Measurements from ENCODE around the gene SHH.

Gene SHH

DNA sequence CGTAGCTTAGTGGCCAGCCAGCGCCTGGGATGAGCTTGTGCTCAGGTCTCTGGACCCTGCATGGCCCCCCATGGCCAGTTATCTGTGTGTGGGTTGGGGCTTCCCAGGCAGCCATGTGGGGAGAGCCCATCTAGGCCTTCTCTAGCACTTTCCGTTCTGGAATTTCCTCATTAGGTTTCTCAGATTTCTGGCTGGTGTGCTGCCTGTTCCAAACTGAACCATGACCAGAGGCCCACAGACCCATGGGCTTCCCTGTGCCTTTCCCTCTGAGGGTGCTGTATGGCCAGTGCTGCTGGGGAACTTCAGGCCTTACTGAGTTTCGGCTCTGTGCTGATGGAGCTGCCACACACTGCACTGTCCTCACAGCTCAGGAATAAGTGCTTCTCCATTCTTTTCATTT, 50.2 kb downstream of the SHH start:
- DNase-seq = no peak

DNA sequence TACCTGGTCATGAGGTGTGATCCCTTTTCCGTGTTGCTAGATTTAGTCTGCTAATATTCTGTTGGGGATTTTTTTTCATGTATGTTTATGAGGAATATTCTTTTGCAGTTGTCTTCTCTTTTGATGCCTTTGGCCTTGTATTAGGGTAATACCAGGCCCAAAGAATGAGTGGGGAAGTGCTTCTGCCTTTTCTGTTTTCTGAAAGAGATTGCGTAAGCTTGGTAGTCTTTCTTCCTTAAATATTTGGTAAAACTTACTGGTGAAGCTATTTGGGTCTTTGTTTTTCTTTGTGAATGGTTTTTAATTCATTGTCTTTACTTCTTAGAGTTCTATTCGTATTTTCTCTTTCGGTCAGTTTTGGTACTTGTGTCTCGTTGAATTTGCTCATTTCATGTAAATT, 51.1 kb downstream of the SHH start:
- no peak for DNase-seq

- DNase-seq = no peak
Measured at GRCh38 chr7:155759740-155760430, 52.4 kb downstream of the SHH start.

DNA sequence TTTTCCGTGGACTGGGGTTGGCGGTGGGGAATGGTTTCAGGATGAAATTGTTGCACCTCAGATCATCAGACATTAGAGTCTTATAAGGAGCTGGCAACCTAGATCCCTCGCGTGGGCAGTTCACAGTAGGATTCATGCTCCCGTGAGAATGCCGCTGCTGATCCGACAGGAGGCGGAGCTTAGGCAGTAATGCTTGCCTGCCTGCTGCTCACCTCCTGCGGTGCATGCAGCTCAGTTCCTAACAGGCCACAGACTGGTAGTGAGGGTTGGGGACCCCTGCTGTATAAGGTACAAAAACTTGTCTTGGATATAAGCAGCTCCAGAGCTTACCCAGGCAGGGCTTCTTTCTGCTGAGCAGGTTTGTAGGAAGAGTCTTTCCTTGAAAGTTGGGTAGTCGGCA, 53.9 kb downstream of the SHH start:
- DNase-seq = no peak

GRCh38 chr7:155756322-155756721, 55.9 kb downstream of the SHH start:
- DNase-seq = no peak

DNA sequence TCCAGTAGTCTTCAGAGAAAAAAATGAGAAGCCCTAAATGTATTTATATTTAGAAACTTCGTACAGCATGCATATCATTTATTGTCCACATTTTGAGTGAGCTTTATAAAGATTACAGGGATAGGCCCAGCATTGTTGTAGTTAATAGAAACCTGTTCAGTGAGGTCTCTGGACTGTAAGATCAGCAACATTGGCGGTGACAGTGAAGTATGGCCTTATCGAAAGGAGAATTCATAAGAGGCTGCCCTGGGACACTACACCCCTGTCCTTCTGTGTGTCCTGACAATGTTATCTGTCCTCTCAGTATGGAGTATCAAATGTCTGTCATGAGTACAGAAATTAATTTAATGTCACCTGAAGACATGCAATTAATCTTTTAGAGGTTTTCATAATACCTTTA, 57.2 kb downstream of the SHH start:
- DNase-seq = no peak

DNA sequence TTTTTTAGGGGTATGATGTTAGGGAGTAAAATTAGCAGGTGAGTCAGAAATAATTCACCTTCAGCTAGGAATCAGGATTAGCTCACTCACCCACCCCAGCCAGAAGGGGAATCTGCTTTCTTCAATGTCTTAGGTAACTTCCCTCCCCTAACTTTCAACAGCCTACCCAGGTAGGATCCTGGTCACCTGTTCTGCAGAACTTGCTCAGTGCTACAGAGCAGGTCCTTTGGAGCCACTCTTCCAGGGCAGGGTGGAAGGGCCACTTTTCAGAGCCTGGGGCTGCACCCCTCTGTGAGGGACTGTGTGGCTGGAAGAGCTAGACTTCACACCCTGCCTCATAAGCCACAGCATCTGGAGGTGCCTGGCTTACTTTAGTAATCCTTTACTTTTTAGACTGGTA, 58.1 kb downstream of the SHH start:
- DNase-seq = no peak

DNA sequence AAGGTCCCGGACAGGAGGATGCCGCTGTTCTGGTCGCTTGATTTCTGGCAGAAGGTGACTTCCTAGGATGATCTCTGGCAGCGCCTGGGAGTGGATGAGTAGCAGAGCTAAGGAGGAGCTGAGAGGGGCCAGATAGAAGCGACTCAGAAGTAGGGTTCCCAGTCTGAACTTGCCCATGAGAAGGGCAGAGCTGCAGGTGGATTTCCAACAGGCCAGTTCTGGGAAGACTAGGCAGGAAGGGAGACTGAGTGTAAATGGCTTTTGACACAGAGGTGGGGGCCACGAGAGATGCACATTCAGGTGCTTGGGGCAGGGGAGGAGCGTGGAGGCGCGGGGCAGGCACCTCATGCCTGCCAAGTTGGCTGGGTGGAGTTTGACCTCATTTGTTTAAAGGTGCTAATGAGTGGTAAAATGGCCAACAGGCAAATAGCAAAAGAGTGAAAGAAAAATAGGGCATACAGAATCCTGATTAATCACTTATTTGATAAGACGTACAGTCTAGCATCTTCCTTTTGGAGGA, 58.8 kb downstream of the SHH start:
- no peak for DNase-seq

GRCh38 chr7:155752756-155753445, 59.4 kb downstream of the SHH start:
- no peak for DNase-seq

DNA sequence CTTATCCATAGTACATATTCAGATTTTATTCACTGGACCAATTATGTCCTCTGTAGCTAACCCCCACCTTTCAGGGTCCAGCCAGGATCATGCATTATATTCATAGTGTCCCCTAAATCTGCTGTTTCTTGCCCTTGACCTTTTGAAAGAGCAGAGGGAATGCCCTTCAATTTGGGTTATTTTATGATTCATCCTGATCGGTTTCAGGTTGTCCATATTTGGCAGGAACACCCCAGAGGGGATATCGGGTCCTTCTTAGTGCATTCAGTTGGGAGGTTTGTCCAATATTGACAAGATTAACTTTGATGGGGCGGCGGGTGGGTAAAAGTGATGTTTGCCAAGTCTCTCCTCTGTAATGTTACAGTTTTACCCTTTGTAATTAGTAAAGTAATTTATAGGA, 60.9 kb downstream of the SHH start:
- DNase-seq = no peak

DNA sequence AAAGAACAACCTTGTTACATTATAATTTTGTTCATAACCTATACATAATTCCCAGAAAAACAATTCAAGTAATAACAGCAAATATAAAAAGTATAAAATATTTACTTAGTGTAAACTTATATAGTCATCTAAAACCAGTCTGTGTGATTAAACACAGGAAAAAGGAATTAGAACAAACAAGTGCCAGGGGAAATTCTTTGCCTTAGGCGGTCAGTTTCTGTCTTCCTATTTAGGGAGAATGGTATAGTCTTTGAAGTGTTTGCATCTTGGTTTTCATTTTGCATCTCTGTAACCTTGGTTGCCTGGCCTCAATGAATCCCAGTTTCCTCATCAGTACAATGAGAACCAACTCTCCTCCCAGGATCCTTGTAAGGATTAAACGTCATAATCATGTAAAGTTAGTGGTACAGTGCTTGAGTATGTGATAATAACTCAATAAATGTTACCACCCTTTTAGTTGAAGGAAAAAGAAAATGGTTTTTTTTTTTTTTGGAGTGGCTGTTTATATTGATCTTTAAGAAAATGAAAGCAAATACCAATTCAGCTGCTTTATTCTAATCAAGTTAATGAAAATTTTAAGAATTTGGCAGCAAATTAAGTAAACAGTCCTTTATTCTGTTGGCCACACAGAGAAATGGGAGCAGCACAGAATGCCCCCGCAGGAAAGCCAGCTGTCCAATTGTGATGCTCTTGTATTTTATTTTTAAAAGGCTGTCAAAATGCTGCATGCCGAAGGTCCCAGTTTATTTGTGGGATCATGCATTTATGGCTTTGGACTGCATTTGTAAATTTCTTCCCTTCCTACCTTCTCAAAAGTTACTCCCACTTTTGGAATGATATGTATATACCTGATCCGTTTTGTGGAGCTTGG, 61.8 kb downstream of the SHH start:
- no peak for DNase-seq

Data from DMS153 (cell line).